IMR-90 (cell line): ENCODE data around the gene S100A16. TPM values are rescaled to one million over a fixed set of nuclear protein-coding genes. Genes with fewer than 3 reads are reported as not detected.

ENCODE experiments used
- ATAC-seq: fragments of 200-7000 bp; cut with Tn5 transposase; 2 replicates; pipeline ENCODE4 v1.9.1; 2020; ENCODE audit warnings: low read depth, mild to moderate bottlenecking, moderate library complexity
- BruUV-seq: library from RNA; stranded (reverse); fragments of 400-500 nt; replicated peaks from 2 replicates; lab custom pipeline; 2021; lab: Mats Ljungman, UMichigan
- CTCF ChIA-PET: fragments of 300-600 bp; formaldehyde crosslinking; extraction: SDS; loops from one replicate; lab custom pipeline; 2021; ENCODE audit warnings: antibody characterized with exemption; lab: Yijun Ruan, JAX
- POLR2A ChIA-PET: fragments of 300-600 bp; sonication (Branson Sonifier 250); formaldehyde crosslinking; loops from one replicate; lab custom pipeline; 2022; ENCODE audit warnings: antibody characterized with exemption; ENCODE audit not compliant: unreplicated experiment; lab: Charles Lee
- DNase-seq: peaks from one replicate; pipeline ENCODE4 v3.0.0; 2013
- H2AFZ ChIP-seq: replicated peaks from 2 replicates; pipeline ENCODE3; 2013; ENCODE audit warnings: low read length, mild to moderate bottlenecking; ENCODE audit not compliant: poor library complexity
- H2AK5ac ChIP-seq: 2 replicates; pipeline ENCODE4 v1.6.1; 2013; ENCODE audit warnings: low read depth, low read length, inconsistent platforms
- H2AK9ac ChIP-seq: replicated peaks from 2 replicates; pipeline ENCODE3; 2013; ENCODE audit warnings: mild to moderate bottlenecking, low read depth, low read length, moderate library complexity; ENCODE audit not compliant: poor library complexity
- H2BK120ac ChIP-seq: 2 replicates; pipeline ENCODE4 v1.6.1; 2013; ENCODE audit warnings: low read depth, low read length, inconsistent platforms
- H2BK15ac ChIP-seq: 3 replicates; pipeline ENCODE4 v1.6.1; 2013; ENCODE audit warnings: low read depth, low read length, inconsistent platforms
- H2BK20ac ChIP-seq: 2 replicates; pipeline ENCODE4 v1.6.1; 2013; ENCODE audit warnings: low read depth, mild to moderate bottlenecking, inconsistent platforms, low read length, moderate library complexity
- H2BK5ac ChIP-seq: 2 replicates; pipeline ENCODE4 v1.6.1; 2013; ENCODE audit warnings: mild to moderate bottlenecking, low read depth, low read length, inconsistent platforms; ENCODE audit not compliant: poor library complexity, severe bottlenecking
- H3K14ac ChIP-seq: replicated peaks from 2 replicates; pipeline ENCODE4 v1.6.1; 2013; ENCODE audit warnings: low read depth, low read length, inconsistent platforms
- H3K18ac ChIP-seq: 2 replicates; pipeline ENCODE4 v1.6.1; 2013; ENCODE audit warnings: low read depth, low read length, control low read depth
- H3K23ac ChIP-seq: 2 replicates; pipeline ENCODE4 v1.6.1; 2013; ENCODE audit warnings: low read depth, low read length, inconsistent platforms
- H3K27ac ChIP-seq: 2 replicates; pipeline ENCODE4 v1.5.1; 2013; ENCODE audit warnings: mild to moderate bottlenecking, control low read depth, low read length; ENCODE audit not compliant: insufficient read depth
- H3K27me3 ChIP-seq: 2 replicates; pipeline ENCODE4 v1.6.1; 2013; ENCODE audit warnings: low read length; ENCODE audit not compliant: control insufficient read depth, insufficient read depth
- H3K36me3 ChIP-seq: 2 replicates; pipeline ENCODE4 v1.6.1; 2013; ENCODE audit warnings: low read length, mixed read lengths; ENCODE audit not compliant: control insufficient read depth, insufficient read depth
- H3K4ac ChIP-seq: 2 replicates; pipeline ENCODE4 v1.6.1; 2013; ENCODE audit warnings: low read depth, low read length, inconsistent platforms
- H3K4me1 ChIP-seq: 2 replicates; pipeline ENCODE4 v1.6.1; 2013; ENCODE audit warnings: low read length, mixed read lengths; ENCODE audit not compliant: control insufficient read depth, insufficient read depth
- H3K4me2 ChIP-seq: 2 replicates; pipeline ENCODE4 v1.6.1; 2013; ENCODE audit warnings: low read depth, mild to moderate bottlenecking, control low read depth, low read length, moderate library complexity
- H3K4me3 ChIP-seq: 2 replicates; pipeline ENCODE4 v1.5.1; 2013; ENCODE audit warnings: low read depth, mild to moderate bottlenecking, control low read depth, low read length, moderate library complexity; ENCODE audit not compliant: insufficient read depth
- H3K56ac ChIP-seq: 2 replicates; pipeline ENCODE4 v1.6.1; 2013; ENCODE audit warnings: low read length, inconsistent platforms; ENCODE audit not compliant: insufficient read depth; ENCODE audit errors: extremely low read depth
- H3K79me1 ChIP-seq, 2 experiments: 2 replicates each; pipeline ENCODE4 v1.6.1; 2013; ENCODE audit warnings: low read length in 2 of 2, inconsistent platforms in 1 of 2, low read depth in 1 of 2
- H3K9ac ChIP-seq: 2 replicates; pipeline ENCODE4 v1.6.1; 2013; ENCODE audit warnings: low read depth, low read length, control low read depth
- H3K9me1 ChIP-seq: 2 replicates; pipeline ENCODE4 v1.6.1; 2013; ENCODE audit warnings: low read length, inconsistent platforms; ENCODE audit not compliant: insufficient read depth
- H3K9me3 ChIP-seq: 2 replicates; pipeline ENCODE4 v1.6.1; 2013; ENCODE audit warnings: low read length; ENCODE audit not compliant: control insufficient read depth, insufficient read depth
- H4K20me1 ChIP-seq: 2 replicates; pipeline ENCODE4 v1.6.1; 2013; ENCODE audit warnings: low read length, inconsistent platforms; ENCODE audit not compliant: insufficient read depth
- H4K5ac ChIP-seq: 2 replicates; pipeline ENCODE4 v1.6.1; 2013; ENCODE audit warnings: mild to moderate bottlenecking, low read depth, low read length, control low read depth
- H4K8ac ChIP-seq, 2 experiments: 2 replicates each; pipeline ENCODE4 v1.6.1; 2013; ENCODE audit warnings: low read depth in 2 of 2, low read length in 2 of 2, control low read depth in 1 of 2, inconsistent platforms in 1 of 2
- H4K91ac ChIP-seq: 2 replicates; pipeline ENCODE4 v1.6.1; 2013; ENCODE audit warnings: low read depth, low read length, inconsistent platforms; ENCODE audit not compliant: insufficient read depth
- BHLHE40 ChIP-seq: fragments of 150-350 bp; IDR thresholded peaks from 2 replicates; pipeline ENCODE4 v1.6.1; 2016; ENCODE audit warnings: mild to moderate bottlenecking, low read depth, low read length
- CEBPB ChIP-seq: IDR thresholded peaks from 2 replicates; pipeline ENCODE4 v1.6.1; 2012; ENCODE audit warnings: low read depth, low read length, improper control_type of control experiment
- CHD1 ChIP-seq: IDR thresholded peaks from 2 replicates; pipeline ENCODE4 v1.6.1; 2012; ENCODE audit warnings: low read depth, low read length, improper control_type of control experiment
- MAFK ChIP-seq: IDR thresholded peaks from 2 replicates; pipeline ENCODE4 v1.6.1; 2012; ENCODE audit warnings: low read depth, low read length, improper control_type of control experiment
- POLR2A ChIP-seq: IDR thresholded peaks from 2 replicates; pipeline ENCODE4 v1.6.1; 2012; ENCODE audit warnings: mild to moderate bottlenecking, low read depth, low read length
- RAD21 ChIP-seq: IDR thresholded peaks from 2 replicates; pipeline ENCODE4 v1.6.1; 2012; ENCODE audit warnings: low read length, improper control_type of control experiment
- RCOR1 ChIP-seq: IDR thresholded peaks from 2 replicates; pipeline ENCODE4 v1.6.1; 2012; ENCODE audit warnings: mild to moderate bottlenecking, low read length, improper control_type of control experiment; ENCODE audit not compliant: insufficient replicate concordance
- RFX5 ChIP-seq: IDR thresholded peaks from 2 replicates; pipeline ENCODE4 v1.8.0; 2012; ENCODE audit warnings: low read depth, mild to moderate bottlenecking, low read length, moderate library complexity
- SMC3 ChIP-seq: fragments of 150-350 bp; IDR thresholded peaks from 2 replicates; pipeline ENCODE4 v1.6.1; 2016; ENCODE audit warnings: low read depth, mild to moderate bottlenecking, antibody characterized with exemption, low read length, moderate library complexity
- WGBS, 2 experiments: methylation state at CpG; one replicate each; pipeline versions ENCODE4 v1.1.5 to v1.1.7; 2013; ENCODE audit warnings: missing lambda C conversion rate in 2 of 2; ENCODE audit not compliant: insufficient read length in 1 of 2; ENCODE audit errors: extremely low coverage in 2 of 2; 5-methylcytosine and 5-hydroxymethylcytosine counted together
- dilution Hi-C: fragments of 300-500 bp; cut with HindIII; formaldehyde crosslinking; loops from one replicate; pipeline ENCODE4 v1.14.3; 2018; ENCODE audit warnings: low sequenced_read_pairs; ENCODE audit not compliant: unreplicated experiment
- in situ Hi-C: fragments of 300-500 bp; cut with MboI; formaldehyde crosslinking; loops from 3 replicates; pipeline ENCODE4 v1.14.3; 2019; ENCODE audit warnings: low sequenced_read_pairs, inconsistent platforms, mixed read lengths
- intact Hi-C: fragments of 100-400 bp; cut with micrococcal nuclease; formaldehyde crosslinking; loops from 2 replicates; pipeline ENCODE4 v1.10.0; 2022
- polyA plus RNA-seq, 3 experiments: library from polyadenylated mRNA; depleted of rRNA; stranded (reverse); fragments of >200 nt; gene quantifications; 2 replicates each; pipeline ENCODE4 v1.2.3, GENCODE V29; 2012; ENCODE audit warnings: low replicate concordance in 1 of 3
- total RNA-seq: library from RNA; depleted of rRNA; stranded (reverse); fragments of >200 nt; gene quantifications from 2 replicates; pipeline ENCODE4 v1.2.3, GENCODE V29; 2012
- TF ChIP-seq, protein P1 (sequence below): conservative IDR thresholded peaks from 2 replicates; pipeline ENCODE4 v1.5.1; 2012; ENCODE audit warnings: mild to moderate bottlenecking, low read depth, low read length, improper control_type of control experiment
- TF ChIP-seq, protein P2 (sequence below): fragments of 150-350 bp; IDR thresholded peaks from 2 replicates; pipeline ENCODE4 v1.6.1; 2016; ENCODE audit warnings: low read depth, mild to moderate bottlenecking, low read length, moderate library complexity, borderline replicate concordance
- TF ChIP-seq, protein P3 (sequence below): fragments of 150-350 bp; IDR thresholded peaks from 2 replicates; pipeline ENCODE4 v1.6.1; 2017; ENCODE audit warnings: mild to moderate bottlenecking, antibody characterized with exemption, low read length, low read depth

Gene S100A16
- total and polyA plus RNA-seq, 2 of the 4 experiments (the other 2 are of a cell fraction), result 201 to 515 TPM

DNA sequence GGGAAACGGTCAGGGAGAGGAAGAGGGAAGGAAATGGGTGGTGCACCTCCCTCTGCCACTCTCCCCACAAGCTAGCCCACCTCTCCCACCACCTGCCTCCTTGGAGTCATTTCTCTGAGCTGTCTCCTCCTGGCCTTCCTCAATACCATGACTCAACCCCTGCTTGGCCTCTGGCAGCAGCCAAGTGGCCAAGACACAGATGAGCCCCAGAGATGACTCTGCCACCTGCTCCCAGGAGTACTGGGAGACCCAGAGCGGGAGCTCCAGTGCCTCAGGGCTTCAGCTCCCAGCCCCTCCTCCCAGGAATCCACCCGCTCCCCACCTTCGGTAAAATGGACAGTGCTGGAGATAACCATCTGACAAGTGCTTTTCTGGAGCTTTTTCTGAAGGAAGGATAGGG is 2.6 kb downstream of the S100A16 start:
- POLR2A ChIA-PET, result interaction anchor here (1.1 to 1.3 kb wide), 2 partner anchors 17 to 24 kb away, joined by 3 read pairs; partner anchors contain the start of genes CHTOP and S100A13
- Histone ChIP-seq H3K56ac (no peak overlapping the region), H3K4me3 (no peak overlapping the region), H3K18ac (no peak overlapping the region), H3K27ac (peak overlapping the region; percentile 34; the same call in 1 of the 2 replicates), H2AK9ac (peak overlapping the region; percentile 34), H3K9me1 (peaks cover 17% of the 10 kb centered on the region), H3K36me3 (peaks cover 22% of the 10 kb centered on the region), H2AFZ (peak overlapping the region; percentile 52), H3K4ac (peak overlapping the region; percentile 92), H2BK20ac (no peak overlapping the region), H4K91ac (peak overlapping the region; percentile 72; the same call in 1 of the 2 replicates), H3K14ac (peak overlapping the region; percentile 20), H4K8ac (peak overlapping the region; percentile 42 to 83; a peak in 2 of 4 replicates), H3K4me2 (peak overlapping the region; percentile 53; the same call in 1 of the 2 replicates), H3K79me1 (peaks cover 15 to 66% of the 10 kb centered on the region in 2 experiments), H3K9me3 (no peaks in the 10 kb centered on the region), H2AK5ac (peak overlapping the region; percentile 85), H3K9ac (no peak overlapping the region), H2BK5ac (peak overlapping the region; percentile 91), H2BK120ac (peak overlapping the region; percentile 72; the same call in 1 of the 2 replicates), H4K20me1 (peaks cover 11% of the 10 kb centered on the region; the same call in 1 of the 2 replicates), H3K23ac (peak overlapping the region; percentile 54; the same call in 1 of the 2 replicates), H2BK15ac (peak overlapping the region; percentile 19; the same call in 1 of the 3 replicates), H3K27me3 (no peaks in the 10 kb centered on the region), H4K5ac (peak overlapping the region; percentile 46; the same call in 1 of the 2 replicates), H3K4me1 (peaks cover 42% of the 10 kb centered on the region)
- dilution Hi-C loops (no loop called here), intact Hi-C loops (no loop called here), in situ Hi-C loops (no loop called here)
- TF ChIP-seq, protein P1, sequence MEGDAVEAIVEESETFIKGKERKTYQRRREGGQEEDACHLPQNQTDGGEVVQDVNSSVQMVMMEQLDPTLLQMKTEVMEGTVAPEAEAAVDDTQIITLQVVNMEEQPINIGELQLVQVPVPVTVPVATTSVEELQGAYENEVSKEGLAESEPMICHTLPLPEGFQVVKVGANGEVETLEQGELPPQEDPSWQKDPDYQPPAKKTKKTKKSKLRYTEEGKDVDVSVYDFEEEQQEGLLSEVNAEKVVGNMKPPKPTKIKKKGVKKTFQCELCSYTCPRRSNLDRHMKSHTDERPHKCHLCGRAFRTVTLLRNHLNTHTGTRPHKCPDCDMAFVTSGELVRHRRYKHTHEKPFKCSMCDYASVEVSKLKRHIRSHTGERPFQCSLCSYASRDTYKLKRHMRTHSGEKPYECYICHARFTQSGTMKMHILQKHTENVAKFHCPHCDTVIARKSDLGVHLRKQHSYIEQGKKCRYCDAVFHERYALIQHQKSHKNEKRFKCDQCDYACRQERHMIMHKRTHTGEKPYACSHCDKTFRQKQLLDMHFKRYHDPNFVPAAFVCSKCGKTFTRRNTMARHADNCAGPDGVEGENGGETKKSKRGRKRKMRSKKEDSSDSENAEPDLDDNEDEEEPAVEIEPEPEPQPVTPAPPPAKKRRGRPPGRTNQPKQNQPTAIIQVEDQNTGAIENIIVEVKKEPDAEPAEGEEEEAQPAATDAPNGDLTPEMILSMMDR, result no peak
- TF ChIP-seq RAD21 (no peak), RCOR1 (no peak), CHD1 (no peak), RFX5 (no peak), SMC3 (no peak), MAFK (no peak), BHLHE40 (no peak), CEBPB (no peak), POLR2A (no peak)
- TF ChIP-seq, protein P2, sequence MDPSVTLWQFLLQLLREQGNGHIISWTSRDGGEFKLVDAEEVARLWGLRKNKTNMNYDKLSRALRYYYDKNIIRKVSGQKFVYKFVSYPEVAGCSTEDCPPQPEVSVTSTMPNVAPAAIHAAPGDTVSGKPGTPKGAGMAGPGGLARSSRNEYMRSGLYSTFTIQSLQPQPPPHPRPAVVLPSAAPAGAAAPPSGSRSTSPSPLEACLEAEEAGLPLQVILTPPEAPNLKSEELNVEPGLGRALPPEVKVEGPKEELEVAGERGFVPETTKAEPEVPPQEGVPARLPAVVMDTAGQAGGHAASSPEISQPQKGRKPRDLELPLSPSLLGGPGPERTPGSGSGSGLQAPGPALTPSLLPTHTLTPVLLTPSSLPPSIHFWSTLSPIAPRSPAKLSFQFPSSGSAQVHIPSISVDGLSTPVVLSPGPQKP, result no peak
- TF ChIP-seq, protein P3, sequence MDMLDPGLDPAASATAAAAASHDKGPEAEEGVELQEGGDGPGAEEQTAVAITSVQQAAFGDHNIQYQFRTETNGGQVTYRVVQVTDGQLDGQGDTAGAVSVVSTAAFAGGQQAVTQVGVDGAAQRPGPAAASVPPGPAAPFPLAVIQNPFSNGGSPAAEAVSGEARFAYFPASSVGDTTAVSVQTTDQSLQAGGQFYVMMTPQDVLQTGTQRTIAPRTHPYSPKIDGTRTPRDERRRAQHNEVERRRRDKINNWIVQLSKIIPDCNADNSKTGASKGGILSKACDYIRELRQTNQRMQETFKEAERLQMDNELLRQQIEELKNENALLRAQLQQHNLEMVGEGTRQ, result no peak
- BruUV-seq, result no TSS peak
- peak; percentile 50 for DNase-seq
- ATAC-seq, result no peak
- no CpG with 5 or more reads among the region's 4 CpGs for WGBS, 2 experiments
- CTCF ChIA-PET, result interaction anchor here (0.9 to 1.2 kb wide), 2 partner anchors 17 to 99 kb away, joined by 3 read pairs; partner anchors contain the start of gene S100A13
